Measurements from ENCODE around the gene DAB2IP.

- TF ChIP-seq CTCF (conservative IDR thresholded peaks at IDR 0.05) (no peak; the same call in 1 of the 2 replicates), ZFX (IDR thresholded peaks at IDR 0.05) (no peak)
Observed at GRCh38 chr9:121721058-121721350, 69.6 kb downstream of the DAB2IP start.
